Neural progenitor cell (in vitro differentiated cells): ENCODE measurements around the gene OMP. TPM values are rescaled to one million over a fixed set of nuclear protein-coding genes. Genes with fewer than 3 reads are reported as not detected.

Experiments used
- DNase-seq: peaks from one replicate; pipeline ENCODE4 v3.0.0-alpha.2; 2016; ENCODE audit warnings: low spot score
- H2AFZ ChIP-seq: fragments of 200-600 bp; sonication (generic); replicated peaks from 2 replicates; pipeline ENCODE4 v1.6.1; 2016; ENCODE audit warnings: antibody characterized with exemption
- H3F3A ChIP-seq: fragments of 200-600 bp; sonication (generic); 2 replicates; pipeline ENCODE4 v1.6.1; 2016; ENCODE audit warnings: antibody characterized with exemption, low read depth
- H3K27ac ChIP-seq: fragments of 200-600 bp; sonication (generic); 2 replicates; pipeline ENCODE4 v1.5.1; 2016; ENCODE audit warnings: mild to moderate bottlenecking
- H3K27me3 ChIP-seq: fragments of 200-600 bp; sonication (generic); 2 replicates; pipeline ENCODE4 v1.6.1; 2016; ENCODE audit warnings: mild to moderate bottlenecking, moderate library complexity
- H3K36me3 ChIP-seq: fragments of 200-600 bp; sonication (generic); 2 replicates; pipeline ENCODE4 v1.5.1; 2016
- H3K4me1 ChIP-seq: fragments of 200-600 bp; sonication (generic); 2 replicates; pipeline ENCODE4 v1.6.1; 2016; ENCODE audit warnings: mixed run types
- H3K4me2 ChIP-seq: fragments of 200-600 bp; sonication (generic); 2 replicates; pipeline ENCODE4 v1.6.1; 2016
- H3K4me3 ChIP-seq: fragments of 200-600 bp; sonication (generic); 2 replicates; pipeline ENCODE4 v1.5.1; 2016
- H3K79me2 ChIP-seq: fragments of 200-600 bp; sonication (generic); 2 replicates; pipeline ENCODE4 v1.6.1; 2016; ENCODE audit warnings: low read depth
- H3K9ac ChIP-seq: fragments of 200-600 bp; sonication (generic); 2 replicates; pipeline ENCODE4 v1.6.1; 2016
- H3K9me3 ChIP-seq: fragments of 200-600 bp; sonication (generic); 2 replicates; pipeline ENCODE4 v1.5.1; 2016; ENCODE audit warnings: low read depth
- H4K20me1 ChIP-seq: fragments of 200-600 bp; sonication (generic); 2 replicates; pipeline ENCODE4 v1.6.1; 2016; ENCODE audit warnings: low read depth
- H3K27ac Mint-ChIP-seq: 3 replicates; pipeline ENCODE4 v1.8.0; 2021; ENCODE audit warnings: mixed read lengths
- H3K27me3 Mint-ChIP-seq: 2 replicates; pipeline ENCODE4 v1.8.0; 2022; ENCODE audit warnings: low read depth, mild to moderate bottlenecking, inconsistent platforms, moderate library complexity, mixed read lengths; ENCODE audit not compliant: insufficient read depth
- H3K36me3 Mint-ChIP-seq: 3 replicates; pipeline ENCODE4 v1.8.0; 2021; ENCODE audit warnings: mixed read lengths
- H3K4me1 Mint-ChIP-seq: 3 replicates; pipeline ENCODE4 v1.8.0; 2021; ENCODE audit warnings: mixed read lengths
- H3K4me3 Mint-ChIP-seq: 3 replicates; pipeline ENCODE4 v1.8.0; 2021; ENCODE audit warnings: mild to moderate bottlenecking, moderate library complexity, mixed read lengths
- H3K9me3 Mint-ChIP-seq: 3 replicates; pipeline ENCODE4 v1.8.0; 2020; ENCODE audit warnings: mixed read lengths
- EZH2 ChIP-seq: fragments of 200-600 bp; sonication (generic); IDR thresholded peaks from 2 replicates; pipeline ENCODE4 v1.6.1; 2017; ENCODE audit warnings: antibody characterized with exemption, mild to moderate bottlenecking, moderate library complexity
- EZH2phosphoT487 ChIP-seq: fragments of 200-600 bp; sonication (generic); IDR thresholded peaks from 2 replicates; pipeline ENCODE4 v1.6.1; 2017; ENCODE audit warnings: antibody characterized with exemption
- total RNA-seq: library from RNA; depleted of rRNA; stranded (reverse); fragments of >200 nt; gene quantifications from 2 replicates; pipeline ENCODE4 v1.2.3, GENCODE V29; 2015; ENCODE audit warnings: low replicate concordance
- TF ChIP-seq, protein P1 (sequence below): fragments of 200-600 bp; sonication (generic); IDR thresholded peaks from 2 replicates; pipeline ENCODE4 v1.5.1; 2017; ENCODE audit warnings: antibody characterized with exemption, mild to moderate bottlenecking

The OMP gene
- total RNA-seq, 1 donor from 2014 or later = not detected

DNA sequence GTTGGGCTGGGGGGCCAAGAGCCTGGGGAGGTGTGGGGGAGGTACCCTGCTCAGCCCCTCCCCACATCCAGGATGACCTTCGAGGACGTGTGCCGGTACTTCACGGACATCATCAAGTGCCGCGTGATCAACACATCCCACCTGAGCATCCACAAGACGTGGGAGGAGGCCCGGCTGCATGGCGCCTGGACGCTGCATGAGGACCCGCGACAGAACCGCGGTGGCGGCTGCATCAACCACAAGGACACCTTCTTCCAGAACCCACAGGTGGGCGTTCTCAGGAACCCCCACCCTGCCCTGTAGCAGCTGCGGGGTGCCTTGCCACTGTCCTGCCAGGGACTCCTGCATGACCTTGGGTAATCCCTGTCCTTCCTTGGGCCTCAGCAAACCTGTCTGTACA is 15.4 kb downstream of the OMP start:
- no peaks in the 10 kb centered on the region for H3F3A ChIP-seq
- peaks cover 4% of the 10 kb centered on the region for H3K4me1 ChIP-seq
- H3K9ac ChIP-seq = no peak overlapping the region
- no peaks in the 10 kb centered on the region for H3K79me2 ChIP-seq
- H3K9me3 Mint-ChIP-seq = no peaks in the 10 kb centered on the region
- no peak overlapping the region for H3K4me3 Mint-ChIP-seq
- H3K27me3 ChIP-seq = no peaks in the 10 kb centered on the region
- H3K36me3 Mint-ChIP-seq = peaks cover 4% of the 10 kb centered on the region
- no peak overlapping the region for H2AFZ ChIP-seq
- H3K4me3 ChIP-seq = no peak overlapping the region
- no peaks in the 10 kb centered on the region for H3K9me3 ChIP-seq
- no peaks in the 10 kb centered on the region for H4K20me1 ChIP-seq
- no peak overlapping the region for H3K27ac ChIP-seq
- TF ChIP-seq EZH2phosphoT487 (no peak), EZH2 (no peak)
- TF ChIP-seq, protein P1, sequence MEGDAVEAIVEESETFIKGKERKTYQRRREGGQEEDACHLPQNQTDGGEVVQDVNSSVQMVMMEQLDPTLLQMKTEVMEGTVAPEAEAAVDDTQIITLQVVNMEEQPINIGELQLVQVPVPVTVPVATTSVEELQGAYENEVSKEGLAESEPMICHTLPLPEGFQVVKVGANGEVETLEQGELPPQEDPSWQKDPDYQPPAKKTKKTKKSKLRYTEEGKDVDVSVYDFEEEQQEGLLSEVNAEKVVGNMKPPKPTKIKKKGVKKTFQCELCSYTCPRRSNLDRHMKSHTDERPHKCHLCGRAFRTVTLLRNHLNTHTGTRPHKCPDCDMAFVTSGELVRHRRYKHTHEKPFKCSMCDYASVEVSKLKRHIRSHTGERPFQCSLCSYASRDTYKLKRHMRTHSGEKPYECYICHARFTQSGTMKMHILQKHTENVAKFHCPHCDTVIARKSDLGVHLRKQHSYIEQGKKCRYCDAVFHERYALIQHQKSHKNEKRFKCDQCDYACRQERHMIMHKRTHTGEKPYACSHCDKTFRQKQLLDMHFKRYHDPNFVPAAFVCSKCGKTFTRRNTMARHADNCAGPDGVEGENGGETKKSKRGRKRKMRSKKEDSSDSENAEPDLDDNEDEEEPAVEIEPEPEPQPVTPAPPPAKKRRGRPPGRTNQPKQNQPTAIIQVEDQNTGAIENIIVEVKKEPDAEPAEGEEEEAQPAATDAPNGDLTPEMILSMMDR = no peak
- H3K36me3 ChIP-seq = no peaks in the 10 kb centered on the region
- no peak overlapping the region for H3K4me2 ChIP-seq
- DNase-seq = no peak
- H3K4me1 Mint-ChIP-seq = peaks cover 22% of the 10 kb centered on the region
- no peak overlapping the region for H3K27ac Mint-ChIP-seq
- peaks cover 13% of the 10 kb centered on the region for H3K27me3 Mint-ChIP-seq

DNA sequence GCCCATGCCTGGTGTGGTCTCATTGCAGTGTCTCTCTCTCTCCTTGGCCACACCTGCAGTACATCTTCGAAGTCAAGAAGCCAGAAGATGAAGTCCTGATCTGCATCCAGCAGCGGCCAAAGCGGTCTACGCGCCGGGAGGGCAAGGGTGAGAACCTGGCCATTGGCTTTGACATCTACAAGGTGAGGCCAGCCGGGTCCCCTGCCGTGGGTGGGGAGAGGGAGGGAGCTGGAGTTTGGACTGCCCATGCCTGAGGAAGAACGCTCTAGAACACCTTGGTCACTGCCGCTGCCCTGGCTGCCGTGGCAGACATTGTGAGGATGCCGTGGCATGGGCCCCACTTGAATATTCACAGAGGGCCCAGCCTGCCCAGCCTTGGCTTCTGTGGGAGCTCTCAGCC is 16.3 kb downstream of the OMP start:
- Histone ChIP-seq H3K9ac (no peak overlapping the region), H4K20me1 (no peaks in the 10 kb centered on the region), H3K27ac (no peak overlapping the region), H3K79me2 (no peaks in the 10 kb centered on the region), H3K4me3 (no peak overlapping the region), H2AFZ (no peak overlapping the region), H3F3A (no peaks in the 10 kb centered on the region), H3K36me3 (no peaks in the 10 kb centered on the region), H3K9me3 (no peaks in the 10 kb centered on the region), H3K4me1 (no peaks in the 10 kb centered on the region), H3K4me2 (no peak overlapping the region), H3K27me3 (no peaks in the 10 kb centered on the region)
- Mint-ChIP-seq H3K27me3 (peaks cover 6% of the 10 kb centered on the region), H3K9me3 (no peaks in the 10 kb centered on the region), H3K4me3 (no peak overlapping the region), H3K27ac (no peak overlapping the region), H3K4me1 (peaks cover 14% of the 10 kb centered on the region), H3K36me3 (peaks cover 4% of the 10 kb centered on the region)
- TF ChIP-seq EZH2 = no peak
- TF ChIP-seq, protein P1 = no peak
- TF ChIP-seq EZH2phosphoT487 = no peak
- no peak for DNase-seq

DNA sequence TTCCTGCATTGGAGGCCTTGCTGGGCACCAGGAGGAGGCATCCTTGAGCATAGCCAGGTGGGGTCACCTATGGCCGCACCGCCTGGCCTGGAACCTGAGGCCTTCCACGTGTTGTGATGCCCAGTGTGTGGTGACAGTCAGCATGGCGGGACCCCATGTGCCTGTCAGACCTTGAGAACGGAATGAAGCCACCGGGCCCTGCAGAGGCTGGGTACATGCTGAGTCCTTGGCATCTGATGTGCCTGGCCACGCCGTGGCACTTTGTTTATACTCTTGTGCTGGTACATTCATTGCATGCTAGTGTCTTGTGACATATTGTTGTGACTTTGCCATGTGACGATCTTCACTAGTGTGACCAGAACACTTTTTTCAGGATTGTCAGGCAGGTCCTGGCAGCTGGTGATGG is 16.9 kb downstream of the OMP start:
- Histone ChIP-seq H3K4me1 (no peaks in the 10 kb centered on the region), H4K20me1 (no peaks in the 10 kb centered on the region), H3K4me2 (no peak overlapping the region), H3K9ac (no peak overlapping the region), H2AFZ (no peak overlapping the region), H3K36me3 (no peaks in the 10 kb centered on the region), H3F3A (no peaks in the 10 kb centered on the region), H3K27me3 (no peaks in the 10 kb centered on the region), H3K9me3 (no peaks in the 10 kb centered on the region), H3K79me2 (no peaks in the 10 kb centered on the region), H3K4me3 (no peak overlapping the region), H3K27ac (no peak overlapping the region)
- TF ChIP-seq, protein P1 = no peak
- TF ChIP-seq EZH2phosphoT487 (no peak), EZH2 (no peak)
- no peak overlapping the region for H3K4me3 Mint-ChIP-seq
- peaks cover 14% of the 10 kb centered on the region for H3K4me1 Mint-ChIP-seq
- no peaks in the 10 kb centered on the region for H3K9me3 Mint-ChIP-seq
- no peak for DNase-seq
- no peak overlapping the region for H3K27ac Mint-ChIP-seq
- H3K27me3 Mint-ChIP-seq = peaks cover 6% of the 10 kb centered on the region
- H3K36me3 Mint-ChIP-seq = peaks cover 4% of the 10 kb centered on the region
